ENCODE data around the gene KANSL1.
A peak's percentile ranks its signal among the peaks of the same experiment; 100 is the strongest.
"Not testable (repeated sequence)": the region's sequence is repeated elsewhere in the genome, so short reads cannot be mapped to it uniquely, and the experiment has no call there.

Gene KANSL1

DNA sequence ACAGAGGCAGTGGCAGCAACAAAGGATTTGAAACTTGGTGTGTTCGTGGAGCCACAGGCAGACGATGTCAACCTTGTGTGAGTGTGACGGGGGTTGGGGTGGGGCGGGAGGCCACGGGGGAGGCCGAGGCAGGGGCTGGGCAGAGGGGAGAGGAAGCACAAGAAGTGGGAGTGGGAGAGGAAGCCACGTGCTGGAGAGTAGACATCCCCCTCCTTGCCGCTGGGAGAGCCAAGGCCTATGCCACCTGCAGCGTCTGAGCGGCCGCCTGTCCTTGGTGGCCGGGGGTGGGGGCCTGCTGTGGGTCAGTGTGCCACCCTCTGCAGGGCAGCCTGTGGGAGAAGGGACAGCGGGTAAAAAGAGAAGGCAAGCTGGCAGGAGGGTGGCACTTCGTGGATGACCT lies 168.6 kb downstream of the KANSL1 start:
- no peak overlapping the region for H3K27ac ChIP-seq
- TF ChIP-seq CTCF (conservative IDR thresholded peaks at IDR 0.05) (no peak), ZFX (IDR thresholded peaks at IDR 0.05) (no peak)

DNA sequence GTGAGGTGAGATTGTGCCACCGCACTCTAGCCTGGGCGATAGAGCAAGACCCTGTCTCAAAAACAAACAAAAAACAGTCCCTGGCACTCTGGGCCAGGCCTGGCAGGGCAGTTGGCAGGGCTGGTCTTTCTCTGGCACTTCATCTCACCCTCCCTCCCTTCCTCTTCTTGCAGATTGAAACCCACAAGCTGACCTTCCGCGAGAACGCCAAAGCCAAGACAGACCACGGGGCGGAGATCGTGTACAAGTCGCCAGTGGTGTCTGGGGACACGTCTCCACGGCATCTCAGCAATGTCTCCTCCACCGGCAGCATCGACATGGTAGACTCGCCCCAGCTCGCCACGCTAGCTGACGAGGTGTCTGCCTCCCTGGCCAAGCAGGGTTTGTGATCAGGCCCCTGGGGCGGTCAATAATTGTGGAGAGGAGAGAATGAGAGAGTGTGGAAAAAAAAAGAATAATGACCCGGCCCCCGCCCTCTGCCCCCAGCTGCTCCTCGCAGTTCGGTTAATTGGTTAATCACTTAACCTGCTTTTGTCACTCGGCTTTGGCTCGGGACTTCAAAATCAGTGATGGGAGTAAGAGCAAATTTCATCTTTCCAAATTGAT lies 169.3 kb downstream of the KANSL1 start:
- TF ChIP-seq CTCF (conservative IDR thresholded peaks at IDR 0.05), result no peak
- TF ChIP-seq ZFX (IDR thresholded peaks at IDR 0.05), result no peak
- H3K27ac ChIP-seq, result no peak overlapping the region

GRCh38 chr17:46023366-46023765 lies 169.9 kb downstream of the KANSL1 start:
- not testable (repeated sequence) for H3K27ac ChIP-seq

DNA sequence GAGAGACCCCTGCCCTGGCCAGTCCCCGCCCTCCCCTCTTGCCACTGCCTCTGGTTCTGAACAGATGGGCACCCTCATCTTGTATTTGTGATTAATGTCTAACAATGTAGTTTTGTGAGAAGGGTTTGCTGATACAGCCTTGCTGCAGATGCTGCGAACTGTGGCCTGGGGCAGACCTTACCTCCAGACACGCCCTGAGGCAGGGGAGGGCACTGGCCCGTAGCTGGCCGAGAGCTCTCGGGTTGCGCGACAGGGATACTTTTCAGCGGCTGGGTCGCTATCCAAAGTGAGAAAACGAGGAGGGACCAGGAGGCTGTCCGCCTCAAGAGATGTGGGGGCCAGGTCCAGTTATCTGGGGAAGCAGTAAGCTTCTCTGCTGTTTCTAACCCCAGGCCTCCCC lies 172.2 kb downstream of the KANSL1 start:
- TF ChIP-seq CTCF (conservative IDR thresholded peaks at IDR 0.05) (no peak), ZFX (IDR thresholded peaks at IDR 0.05) (no peak)
- no peak overlapping the region for H3K27ac ChIP-seq

DNA sequence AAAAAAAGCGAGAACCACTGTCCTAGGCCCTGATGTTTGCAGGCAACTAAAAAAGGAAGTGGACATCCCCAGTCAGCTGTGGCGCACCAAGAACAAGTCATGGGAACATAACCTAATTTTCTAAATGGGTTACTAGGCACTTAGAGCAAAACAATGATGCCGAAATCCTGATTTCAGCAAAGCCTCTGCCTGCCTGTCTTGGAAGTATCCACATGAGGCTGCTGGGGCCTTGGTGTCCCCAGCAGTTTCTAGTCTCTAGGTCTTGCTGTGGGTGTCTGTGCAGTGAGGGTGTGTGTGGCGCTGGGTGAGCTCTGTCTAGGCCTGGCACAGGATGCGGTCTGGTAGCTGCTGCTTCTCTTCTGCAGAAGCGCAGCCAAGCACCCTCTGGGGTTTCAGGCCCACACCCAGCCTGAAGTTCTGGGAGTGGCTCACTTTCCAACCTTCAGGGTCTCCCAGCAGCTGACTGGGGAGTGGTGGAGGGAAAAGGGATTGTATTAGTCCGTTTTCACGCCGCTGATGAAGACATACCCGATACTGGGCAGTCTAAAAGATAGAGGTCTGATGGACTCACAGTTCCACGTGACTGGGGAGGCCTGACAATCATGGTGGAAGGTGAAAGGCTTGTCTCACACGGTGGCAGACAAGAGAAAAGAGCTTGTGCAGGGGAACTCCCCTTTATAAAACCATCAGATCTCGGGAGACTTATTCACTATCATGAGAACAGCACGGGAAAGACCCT lies 173.0 kb downstream of the KANSL1 start:
- no peak for TF ChIP-seq ZFX (IDR thresholded peaks at IDR 0.05)
- TF ChIP-seq CTCF (conservative IDR thresholded peaks at IDR 0.05), result no peak
- no peak overlapping the region for H3K27ac ChIP-seq

GRCh38 chr17:46019408-46019925 lies 173.8 kb downstream of the KANSL1 start:
- H3K27ac ChIP-seq, result peak overlapping the region; percentile 59; the same call in 1 of the 2 replicates

- no peak for TF ChIP-seq ZFX (IDR thresholded peaks at IDR 0.05)
- no peak for TF ChIP-seq CTCF (conservative IDR thresholded peaks at IDR 0.05)
- no peak overlapping the region for H3K27ac ChIP-seq
Measured at GRCh38 chr17:46013502-46014165, 179.6 kb downstream of the KANSL1 start.

DNA sequence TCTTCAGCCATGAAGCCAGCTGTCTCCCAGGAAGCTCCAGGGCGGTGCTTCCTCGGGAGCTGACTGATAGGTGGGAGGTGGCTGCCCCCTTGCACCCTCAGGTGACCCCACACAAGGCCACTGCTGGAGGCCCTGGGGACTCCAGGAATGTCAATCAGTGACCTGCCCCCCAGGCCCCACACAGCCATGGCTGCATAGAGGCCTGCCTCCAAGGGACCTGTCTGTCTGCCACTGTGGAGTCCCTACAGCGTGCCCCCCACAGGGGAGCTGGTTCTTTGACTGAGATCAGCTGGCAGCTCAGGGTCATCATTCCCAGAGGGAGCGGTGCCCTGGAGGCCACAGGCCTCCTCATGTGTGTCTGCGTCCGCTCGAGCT lies 180.1 kb downstream of the KANSL1 start:
- H3K27ac ChIP-seq, result no peak overlapping the region
- TF ChIP-seq CTCF (conservative IDR thresholded peaks at IDR 0.05) (no peak), ZFX (IDR thresholded peaks at IDR 0.05) (no peak)
